Hepatocyte (in vitro differentiated cells): ENCODE measurements around the gene IMMP1L. TPM values are rescaled to one million over a fixed set of nuclear protein-coding genes. Genes with fewer than 3 reads are reported as not detected.

Source experiments
- DNase-seq: peaks from one replicate; pipeline ENCODE4 v3.0.0-alpha.2; 2016; ENCODE audit warnings: low spot score
- H2AFZ ChIP-seq: fragments of 200-600 bp; sonication (generic); 2 replicates; pipeline ENCODE4 v1.6.0; 2016; ENCODE audit warnings: antibody characterized with exemption, mild to moderate bottlenecking
- H3K27ac ChIP-seq: fragments of 200-600 bp; sonication (generic); 2 replicates; pipeline ENCODE4 v1.5.1; 2016; ENCODE audit warnings: mild to moderate bottlenecking
- H3K27me3 ChIP-seq: fragments of 200-600 bp; sonication (generic); 2 replicates; pipeline ENCODE4 v1.6.1; 2016
- H3K36me3 ChIP-seq: fragments of 200-600 bp; sonication (generic); replicated peaks from 2 replicates; pipeline ENCODE4 v1.5.1; 2016; ENCODE audit warnings: low read depth; ENCODE audit not compliant: insufficient read depth
- H3K4me1 ChIP-seq: fragments of 200-600 bp; sonication (generic); 2 replicates; pipeline ENCODE4 v1.5.1; 2016; ENCODE audit warnings: mild to moderate bottlenecking, moderate library complexity; ENCODE audit not compliant: insufficient read depth
- H3K4me2 ChIP-seq: fragments of 200-600 bp; sonication (generic); 2 replicates; pipeline ENCODE4 v1.6.0; 2016
- H3K4me3 ChIP-seq: fragments of 200-600 bp; sonication (generic); 2 replicates; pipeline ENCODE4 v1.5.1; 2016; ENCODE audit warnings: mild to moderate bottlenecking
- H3K79me2 ChIP-seq: fragments of 200-600 bp; sonication (generic); 2 replicates; pipeline ENCODE4 v1.6.0; 2017; ENCODE audit warnings: mild to moderate bottlenecking
- H3K9me2 ChIP-seq: fragments of 200-600 bp; sonication (generic); replicated peaks from 2 replicates; pipeline ENCODE4 v1.6.0; 2017; ENCODE audit warnings: mild to moderate bottlenecking; ENCODE audit not compliant: insufficient read depth
- H3K9me3 ChIP-seq: fragments of 200-600 bp; sonication (generic); 2 replicates; pipeline ENCODE4 v1.5.1; 2016; ENCODE audit warnings: low read depth, mild to moderate bottlenecking
- H4K20me1 ChIP-seq: fragments of 200-600 bp; sonication (generic); 2 replicates; pipeline ENCODE4 v1.6.0; 2016; ENCODE audit warnings: mild to moderate bottlenecking; ENCODE audit not compliant: insufficient read depth, poor library complexity, severe bottlenecking
- EZH2 ChIP-seq: fragments of 200-600 bp; sonication (generic); IDR thresholded peaks from 2 replicates; pipeline ENCODE4 v1.6.1; 2016; ENCODE audit warnings: antibody characterized with exemption, mild to moderate bottlenecking, borderline replicate concordance
- EZH2phosphoT487 ChIP-seq: fragments of 200-600 bp; sonication (generic); IDR thresholded peaks from one replicate; pipeline ENCODE4 v1.6.1; 2018; ENCODE audit warnings: antibody characterized with exemption, mild to moderate bottlenecking, low read depth, moderate library complexity; ENCODE audit not compliant: unreplicated experiment, severe bottlenecking
- whole genome bisulfite sequencing: methylation state at CpG from one replicate; pipeline ENCODE4 v1.1.6; 2016; ENCODE audit warnings: low lambda C conversion rate; ENCODE audit errors: missing lambda C conversion rate; 5-methylcytosine and 5-hydroxymethylcytosine counted together
- polyA plus RNA-seq: library from polyadenylated mRNA; unstranded; fragments of >200 nt; fragmentation: Nextera tagmentation; extraction: Ambion mirVana; gene quantifications from 2 replicates; pipeline ENCODE4 v1.2.1, GENCODE V29; 2016
- total RNA-seq: library from RNA; depleted of rRNA; stranded (reverse); fragments of >200 nt; gene quantifications from 2 replicates; pipeline ENCODE4 v1.2.3, GENCODE V29; 2014
- TF ChIP-seq, protein P1 (sequence below): fragments of 200-600 bp; sonication (generic); IDR thresholded peaks from 2 replicates; pipeline ENCODE4 v1.5.1; 2016; ENCODE audit warnings: antibody characterized with exemption, mild to moderate bottlenecking; ENCODE audit not compliant: poor library complexity

Gene IMMP1L
- total and polyA plus RNA-seq, 2 experiments from 2014 or later, result 8.0 to 30.2 TPM

DNA sequence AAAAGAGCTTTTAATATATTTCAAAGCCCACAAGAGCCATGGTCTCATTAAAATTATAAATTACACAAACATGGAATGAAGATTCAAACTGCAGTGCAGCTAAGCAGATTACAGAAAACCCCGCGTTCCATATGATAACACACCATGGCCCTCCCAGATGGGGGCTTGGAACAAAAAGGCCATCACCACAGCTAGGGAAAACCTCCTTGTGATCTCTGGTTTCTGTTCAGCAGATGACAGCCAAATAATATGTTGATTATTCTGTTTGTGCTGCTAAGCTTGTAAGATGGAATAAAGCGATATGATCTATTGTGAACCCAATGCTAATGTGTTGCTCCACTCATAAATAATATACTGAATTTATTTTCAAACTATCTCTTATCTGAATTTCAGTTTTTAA lies 28.5 kb downstream of the IMMP1L start:
- Histone ChIP-seq H3K79me2 (peaks cover 10% of the 10 kb centered on the region), H3K36me3 (no peaks in the 10 kb centered on the region), H3K9me2 (no peaks in the 10 kb centered on the region), H2AFZ (no peak overlapping the region), H3K4me1 (no peaks in the 10 kb centered on the region), H3K27ac (no peak overlapping the region), H3K9me3 (no peaks in the 10 kb centered on the region), H4K20me1 (no peaks in the 10 kb centered on the region), H3K4me3 (no peak overlapping the region), H3K27me3 (no peaks in the 10 kb centered on the region), H3K4me2 (no peak overlapping the region)
- DNase-seq, result no peak
- 84% methylated on average over 3 of the region's 3 CpGs for WGBS
- TF ChIP-seq EZH2phosphoT487 (no peak), EZH2 (no peak)
- TF ChIP-seq, protein P1, sequence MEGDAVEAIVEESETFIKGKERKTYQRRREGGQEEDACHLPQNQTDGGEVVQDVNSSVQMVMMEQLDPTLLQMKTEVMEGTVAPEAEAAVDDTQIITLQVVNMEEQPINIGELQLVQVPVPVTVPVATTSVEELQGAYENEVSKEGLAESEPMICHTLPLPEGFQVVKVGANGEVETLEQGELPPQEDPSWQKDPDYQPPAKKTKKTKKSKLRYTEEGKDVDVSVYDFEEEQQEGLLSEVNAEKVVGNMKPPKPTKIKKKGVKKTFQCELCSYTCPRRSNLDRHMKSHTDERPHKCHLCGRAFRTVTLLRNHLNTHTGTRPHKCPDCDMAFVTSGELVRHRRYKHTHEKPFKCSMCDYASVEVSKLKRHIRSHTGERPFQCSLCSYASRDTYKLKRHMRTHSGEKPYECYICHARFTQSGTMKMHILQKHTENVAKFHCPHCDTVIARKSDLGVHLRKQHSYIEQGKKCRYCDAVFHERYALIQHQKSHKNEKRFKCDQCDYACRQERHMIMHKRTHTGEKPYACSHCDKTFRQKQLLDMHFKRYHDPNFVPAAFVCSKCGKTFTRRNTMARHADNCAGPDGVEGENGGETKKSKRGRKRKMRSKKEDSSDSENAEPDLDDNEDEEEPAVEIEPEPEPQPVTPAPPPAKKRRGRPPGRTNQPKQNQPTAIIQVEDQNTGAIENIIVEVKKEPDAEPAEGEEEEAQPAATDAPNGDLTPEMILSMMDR, result no peak

GRCh38 chr11:31479066-31479465 lies 30.4 kb downstream of the IMMP1L start:
- 78% methylated on average over 4 of the region's 4 CpGs for WGBS
- Histone ChIP-seq H2AFZ (no peak overlapping the region), H4K20me1 (no peaks in the 10 kb centered on the region), H3K27me3 (no peaks in the 10 kb centered on the region), H3K27ac (no peak overlapping the region), H3K79me2 (peaks cover 7% of the 10 kb centered on the region), H3K9me2 (no peaks in the 10 kb centered on the region), H3K36me3 (no peaks in the 10 kb centered on the region), H3K9me3 (no peaks in the 10 kb centered on the region), H3K4me3 (no peak overlapping the region), H3K4me1 (no peaks in the 10 kb centered on the region), H3K4me2 (no peak overlapping the region)
- DNase-seq, result no peak
- TF ChIP-seq, protein P1, result no peak
- TF ChIP-seq EZH2 (no peak), EZH2phosphoT487 (no peak)

- TF ChIP-seq, protein P1, result no peak
- no peak for TF ChIP-seq EZH2
- no peak for TF ChIP-seq EZH2phosphoT487
- Histone ChIP-seq H3K4me3 (no peak overlapping the region), H3K9me2 (no peaks in the 10 kb centered on the region), H4K20me1 (no peaks in the 10 kb centered on the region), H3K79me2 (peaks cover 7% of the 10 kb centered on the region), H3K27me3 (no peaks in the 10 kb centered on the region), H3K27ac (no peak overlapping the region), H3K36me3 (no peaks in the 10 kb centered on the region), H2AFZ (no peak overlapping the region), H3K9me3 (no peaks in the 10 kb centered on the region), H3K4me2 (no peak overlapping the region), H3K4me1 (no peaks in the 10 kb centered on the region)
- no peak for DNase-seq
- 88% methylated on average over 2 of the region's 2 CpGs for WGBS
Measured at GRCh38 chr11:31478223-31478590, 31.2 kb downstream of the IMMP1L start.
